HG02610 (cell line): Measurements from ENCODE around the gene ZDHHC14.
"Not testable (repeated sequence)": the region's sequence is repeated elsewhere in the genome, so short reads cannot be mapped to it uniquely, and the experiment has no call there.

Source experiments
- ATAC-seq: cut with Tn5 transposase; IDR thresholded peaks from one replicate; pipeline ENCODE4 v1.9.1; 2021; ENCODE audit warnings: mild to moderate bottlenecking, moderate library complexity; ENCODE audit not compliant: unreplicated experiment

ZDHHC14 gene

DNA sequence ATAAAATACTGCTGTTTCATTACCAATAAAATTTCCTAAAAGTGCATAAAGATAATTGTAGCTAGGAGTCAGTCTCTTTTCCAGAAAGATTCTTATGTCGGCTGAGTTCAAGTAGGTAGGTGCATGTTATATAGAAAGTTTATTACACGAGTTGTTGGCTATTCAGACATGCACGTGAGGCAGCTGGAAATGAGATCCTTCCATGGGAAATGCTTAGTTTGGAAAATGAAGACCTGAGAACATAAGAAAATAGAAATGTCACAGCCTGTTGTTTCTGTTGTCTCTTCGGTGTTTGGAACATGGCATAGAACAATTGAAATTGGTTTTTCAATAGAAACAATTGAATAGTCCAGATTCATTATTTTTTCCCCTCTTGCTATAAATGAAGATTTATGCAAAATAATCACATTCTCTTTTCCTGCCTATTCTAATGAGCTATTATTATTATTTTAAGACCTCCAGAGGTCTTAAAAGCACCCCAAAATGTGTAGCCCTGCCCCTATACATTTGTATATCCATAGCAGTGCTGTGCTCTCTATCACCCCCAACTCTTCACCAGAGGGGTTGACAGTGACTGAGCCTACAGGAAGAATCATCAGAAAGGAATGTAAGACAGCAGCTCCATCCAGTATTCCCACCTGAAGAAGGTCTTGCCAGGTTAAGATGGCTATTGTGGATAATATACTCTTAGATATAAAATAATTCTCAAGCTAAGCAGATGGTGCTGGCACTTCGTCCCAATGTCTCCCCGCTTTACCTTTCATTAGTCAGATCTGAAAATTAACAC is 82.2 kb downstream of the ZDHHC14 start:
- no peak for ATAC-seq

DNA sequence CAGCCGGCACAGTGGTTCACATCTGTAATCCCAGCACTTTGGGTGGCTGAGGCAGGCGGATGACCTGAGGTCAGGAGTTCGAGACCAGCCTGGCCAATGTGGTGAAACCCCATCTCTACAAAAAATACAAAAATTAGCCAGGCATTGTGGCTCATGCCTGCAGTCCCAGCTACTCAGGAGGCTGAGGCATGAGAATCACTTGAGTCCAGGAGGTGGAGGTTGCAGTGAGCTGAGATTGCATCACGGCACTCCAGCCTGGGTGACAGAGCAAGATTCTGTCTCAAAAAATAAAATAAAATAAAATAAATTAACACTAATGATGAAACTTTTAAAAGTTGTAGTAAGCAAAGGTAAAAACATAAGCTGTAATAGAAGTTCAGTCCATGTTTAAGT is 82.7 kb downstream of the ZDHHC14 start:
- not testable (repeated sequence) for ATAC-seq

DNA sequence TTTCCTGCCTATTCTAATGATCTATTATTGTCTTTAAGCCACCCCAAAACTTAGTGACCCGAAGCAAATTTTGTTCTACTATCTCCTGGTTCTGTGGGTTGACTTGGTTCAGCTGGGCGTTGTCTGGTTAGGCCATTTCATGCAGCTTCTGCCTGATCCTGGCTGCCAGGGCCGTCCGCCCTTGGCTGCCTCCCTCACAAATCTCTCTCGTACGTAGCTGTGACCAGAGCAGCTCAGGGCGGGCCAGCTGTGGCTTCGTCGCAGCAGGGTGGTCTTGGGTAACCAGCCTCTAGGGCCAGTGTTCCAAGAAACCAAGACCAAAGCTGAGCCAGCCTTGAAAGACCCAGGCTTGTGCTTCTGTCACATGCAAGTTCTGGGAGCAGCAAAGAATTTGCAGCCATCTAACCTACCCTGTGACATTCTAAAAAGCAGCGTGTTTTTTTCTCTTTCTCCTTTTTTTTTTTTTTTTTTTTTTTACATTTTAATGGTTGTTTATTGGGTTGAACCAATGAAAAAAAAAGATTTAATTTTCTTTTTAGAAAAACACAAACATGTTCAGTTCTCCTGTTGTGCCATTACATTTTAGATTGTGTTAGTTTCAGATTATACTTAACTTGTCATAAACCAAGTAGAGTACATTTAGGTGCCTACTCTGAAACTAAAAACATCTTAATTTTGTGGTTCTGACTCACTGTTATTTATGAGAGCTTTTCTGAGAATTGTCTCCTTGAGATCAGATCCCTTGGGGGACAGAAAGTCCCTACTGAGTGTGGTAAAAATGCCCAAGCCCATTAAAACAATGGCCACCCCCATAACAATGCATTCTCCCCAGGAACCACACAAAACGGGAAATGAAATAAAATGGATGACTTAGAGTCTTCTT is 83.9 kb downstream of the ZDHHC14 start:
- ATAC-seq: no peak

DNA sequence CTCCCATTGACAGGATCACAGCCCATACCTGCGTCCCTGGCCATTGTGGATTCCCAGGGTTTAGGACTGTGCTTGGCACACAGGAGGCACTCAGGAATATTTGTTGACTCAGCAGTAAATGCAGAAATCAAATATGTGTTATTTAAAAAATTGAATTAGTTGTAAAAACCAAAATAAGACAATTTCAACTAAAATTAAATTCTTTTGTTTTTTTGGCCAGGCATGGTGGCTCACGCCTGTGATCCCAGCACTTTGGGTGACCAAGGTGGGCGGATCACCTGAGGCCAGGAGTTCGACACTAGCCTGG is 85.3 kb downstream of the ZDHHC14 start:
- no peak for ATAC-seq

DNA sequence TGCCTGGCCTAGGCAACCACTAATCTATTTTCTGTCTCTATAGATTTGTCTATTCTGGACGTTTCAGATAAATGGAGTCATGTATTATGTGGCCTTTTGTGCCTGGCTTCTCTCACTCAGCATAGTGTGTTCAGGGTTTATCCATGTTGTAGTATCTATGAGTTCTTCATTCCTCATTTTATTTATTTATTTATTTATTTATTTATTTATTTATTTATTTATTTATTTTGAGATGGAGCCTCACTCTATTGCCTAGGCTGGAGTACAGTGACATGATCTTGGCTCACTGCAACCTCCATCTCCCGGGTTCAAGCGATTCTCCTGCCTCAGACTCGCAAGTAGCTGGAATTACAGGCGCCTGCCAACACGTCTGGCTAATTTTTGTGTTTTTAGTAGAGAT is 86.3 kb downstream of the ZDHHC14 start:
- not testable (repeated sequence) for ATAC-seq

DNA sequence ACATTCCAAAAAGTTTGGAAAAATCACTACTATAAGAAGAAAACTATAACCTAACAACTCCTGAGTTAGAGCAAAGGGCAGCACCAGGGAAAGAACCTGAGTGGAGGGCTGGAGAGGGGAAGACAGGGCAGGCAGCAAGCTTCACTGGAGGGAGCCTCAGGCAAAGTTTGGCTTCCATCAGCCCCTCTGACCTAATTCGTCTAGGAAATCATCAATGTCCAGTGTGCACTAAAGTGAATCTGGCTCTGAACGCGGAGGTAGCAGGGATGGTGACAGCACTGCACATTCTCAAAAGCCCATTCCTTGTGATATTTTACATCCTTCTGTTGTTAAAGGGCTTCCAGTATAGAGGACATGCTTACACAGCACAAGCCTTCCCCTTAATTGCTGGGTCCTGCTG is 87.1 kb downstream of the ZDHHC14 start:
- ATAC-seq: no peak

DNA sequence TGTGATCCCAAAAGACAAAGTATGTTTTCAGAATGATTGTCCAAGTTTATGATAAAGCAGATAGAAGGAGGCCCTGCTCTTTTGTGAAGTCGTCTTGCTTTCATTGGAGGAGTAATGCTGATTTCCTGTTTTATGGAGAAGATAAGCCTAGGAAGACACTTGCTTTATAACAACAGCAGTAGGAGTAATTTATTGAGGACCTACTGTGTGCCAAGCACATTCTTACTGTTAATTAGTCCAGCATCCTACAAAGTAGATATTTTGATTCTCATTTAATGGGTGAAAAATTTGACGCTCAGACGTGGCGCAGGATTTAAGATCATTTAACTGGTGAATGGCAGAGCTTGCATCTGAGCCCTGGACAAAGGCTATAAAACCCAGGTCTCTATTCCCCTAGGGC is 87.6 kb downstream of the ZDHHC14 start:
- no peak for ATAC-seq

DNA sequence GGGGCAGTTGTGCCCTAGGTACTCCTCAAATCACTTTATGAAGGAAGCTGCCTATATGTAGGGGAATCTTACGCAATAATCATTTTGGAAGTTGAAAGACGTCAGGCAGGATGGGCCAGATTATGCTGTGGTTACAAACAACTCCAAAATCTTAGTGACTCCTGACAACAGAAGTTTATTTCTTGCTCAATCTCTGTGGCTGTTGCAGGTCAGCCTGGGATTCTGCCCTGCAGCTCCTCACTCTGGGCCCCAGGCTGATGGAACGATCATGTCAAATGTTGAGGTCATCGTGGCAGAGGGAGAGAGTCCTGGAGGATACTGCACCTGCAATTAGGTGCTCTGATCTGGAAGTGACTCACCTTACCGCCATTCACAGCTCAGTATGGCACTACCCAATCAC is 88.4 kb downstream of the ZDHHC14 start:
- ATAC-seq: no peak

DNA sequence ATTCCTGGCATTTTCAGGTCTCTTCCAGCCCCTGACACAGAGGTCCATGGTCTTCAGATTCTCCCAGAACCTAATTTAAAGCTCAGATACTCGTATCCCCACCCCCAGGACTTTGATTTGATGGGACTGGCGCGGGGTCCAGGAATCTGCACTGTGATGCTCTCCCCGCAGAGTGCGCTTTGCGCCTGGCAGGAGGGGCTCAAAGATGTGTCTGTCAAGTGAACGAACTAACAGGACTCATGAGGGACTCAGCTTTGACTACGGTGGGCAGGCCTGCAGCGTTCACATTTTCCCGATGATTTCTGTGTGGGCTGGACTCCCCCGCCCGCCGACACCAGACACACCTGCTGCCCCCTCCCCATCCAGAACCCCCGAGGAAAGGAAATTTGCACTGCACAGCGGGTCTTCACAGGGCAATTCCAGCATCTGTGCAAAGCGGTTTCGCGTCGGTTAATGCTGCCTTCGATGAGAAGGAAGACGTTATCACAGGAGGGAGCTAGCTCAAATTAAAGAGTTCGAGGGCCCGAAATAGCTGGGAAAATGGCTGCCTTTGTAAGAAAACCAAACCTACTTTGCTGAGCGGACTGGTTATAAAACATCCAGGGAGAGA is 90.2 kb downstream of the ZDHHC14 start:
- no peak for ATAC-seq

DNA sequence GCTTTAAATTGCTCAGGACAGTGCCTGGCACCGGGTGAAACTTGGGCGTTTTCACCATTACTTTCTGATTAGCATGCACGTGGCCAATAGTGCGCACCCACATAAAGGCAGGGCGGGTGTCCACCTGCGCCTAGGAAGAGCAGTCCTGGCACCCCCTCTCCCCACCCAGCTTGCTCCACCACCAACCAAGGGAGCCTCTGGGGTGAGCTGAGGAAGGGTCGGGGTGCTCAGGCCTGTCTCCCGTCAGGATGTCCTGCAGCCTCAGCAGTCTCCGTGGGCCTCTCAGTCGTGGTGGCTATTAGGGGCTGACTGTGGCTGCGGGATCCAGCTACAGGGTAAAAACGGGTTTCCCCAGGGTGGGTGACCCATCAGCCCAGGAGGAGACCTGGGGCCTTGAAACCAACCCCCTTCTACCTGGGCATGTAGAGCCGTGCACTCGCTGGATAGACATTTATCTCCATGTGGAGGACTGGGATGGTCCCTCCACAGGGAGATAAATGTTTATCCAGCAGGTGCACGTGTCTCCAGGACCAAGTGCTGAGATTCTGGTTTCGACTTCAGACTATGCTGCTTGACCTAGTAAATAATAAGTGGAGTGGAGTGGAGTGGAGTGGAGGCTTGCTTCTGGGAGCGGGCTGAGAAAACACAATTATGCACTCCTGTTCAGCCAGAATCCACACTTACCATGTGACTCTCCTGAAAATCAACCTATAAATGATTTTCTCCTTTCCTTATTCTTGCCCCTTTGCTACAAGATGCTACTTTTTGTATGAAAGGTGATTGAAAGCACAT is 91.1 kb downstream of the ZDHHC14 start:
- ATAC-seq: no peak

DNA sequence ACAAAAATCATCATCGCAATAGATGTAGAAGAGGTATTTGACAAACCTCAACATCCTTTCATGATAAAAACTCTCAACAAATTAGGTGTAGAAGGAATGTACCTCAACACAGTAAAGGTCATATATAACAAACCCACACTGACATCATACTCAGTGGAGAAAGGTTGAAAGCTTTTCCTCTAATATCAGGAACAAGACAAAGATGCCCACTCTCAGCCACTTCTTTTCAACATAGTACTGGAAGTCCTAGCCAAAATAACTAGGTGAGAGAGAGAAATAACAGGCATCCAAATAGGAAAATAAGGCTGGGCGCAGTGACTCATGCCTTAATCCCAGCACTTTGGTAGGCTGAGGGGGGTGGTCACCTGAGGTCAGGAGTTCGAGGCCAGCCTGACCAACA is 95.8 kb downstream of the ZDHHC14 start:
- ATAC-seq: no peak

DNA sequence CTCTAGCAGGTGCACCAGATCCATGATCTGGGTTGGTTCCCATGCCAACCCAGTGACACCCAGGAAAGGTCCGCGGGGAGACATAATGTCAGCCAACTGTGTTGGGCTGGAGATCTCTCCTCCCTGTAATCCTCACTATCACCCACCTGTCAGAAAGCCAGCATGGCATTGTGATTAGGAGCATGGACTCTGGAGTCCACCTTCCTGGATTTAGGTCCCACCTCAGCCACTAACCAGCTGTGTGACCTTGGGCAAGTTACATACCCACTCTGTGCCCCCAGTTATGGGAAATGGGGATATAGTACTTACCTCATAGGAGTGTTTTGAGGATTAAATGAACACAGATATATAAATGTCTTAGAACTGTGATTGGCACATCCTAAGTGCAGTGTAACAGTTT is 97.9 kb downstream of the ZDHHC14 start:
- no peak for ATAC-seq

DNA sequence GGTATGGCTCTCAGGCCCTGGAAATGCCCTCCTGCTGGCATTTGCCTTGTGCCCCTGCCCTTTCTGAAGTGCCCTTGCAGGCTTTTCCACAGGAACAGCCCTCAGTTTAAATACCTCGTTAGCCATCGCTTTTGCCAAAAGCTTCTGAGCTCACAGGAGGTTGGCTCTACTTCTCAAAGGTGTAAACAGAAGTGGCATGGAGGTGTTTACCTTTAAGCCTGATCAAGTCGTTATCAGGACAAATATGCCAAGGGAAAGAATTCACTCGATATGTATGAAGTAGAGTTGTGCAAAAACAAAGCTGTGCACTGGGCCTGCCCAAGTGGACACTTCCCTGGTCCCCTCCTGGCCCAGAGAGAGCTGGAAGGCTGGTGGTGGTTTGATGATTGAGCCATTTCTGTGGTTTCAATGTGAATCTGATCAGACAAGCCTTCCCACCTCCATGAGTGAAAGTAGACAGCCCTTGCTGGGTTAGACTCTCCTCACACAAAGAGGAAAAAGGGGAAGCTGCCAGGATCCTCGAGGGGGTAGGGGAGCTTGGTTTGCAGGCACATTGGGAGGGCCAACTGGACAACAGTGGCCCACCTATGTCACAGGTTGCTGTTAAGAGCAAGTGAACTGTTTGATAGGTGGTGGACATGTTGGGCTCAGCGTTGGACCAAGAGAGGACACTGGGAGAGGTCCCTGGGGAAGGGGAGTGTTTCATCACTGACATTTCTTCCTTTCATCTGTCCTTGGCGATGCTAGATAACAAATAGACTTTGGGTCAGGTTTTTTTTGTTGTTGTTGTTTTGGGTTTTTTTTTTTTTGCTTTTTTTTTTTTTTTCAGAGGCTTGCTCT is 98.7 kb downstream of the ZDHHC14 start:
- no peak for ATAC-seq

DNA sequence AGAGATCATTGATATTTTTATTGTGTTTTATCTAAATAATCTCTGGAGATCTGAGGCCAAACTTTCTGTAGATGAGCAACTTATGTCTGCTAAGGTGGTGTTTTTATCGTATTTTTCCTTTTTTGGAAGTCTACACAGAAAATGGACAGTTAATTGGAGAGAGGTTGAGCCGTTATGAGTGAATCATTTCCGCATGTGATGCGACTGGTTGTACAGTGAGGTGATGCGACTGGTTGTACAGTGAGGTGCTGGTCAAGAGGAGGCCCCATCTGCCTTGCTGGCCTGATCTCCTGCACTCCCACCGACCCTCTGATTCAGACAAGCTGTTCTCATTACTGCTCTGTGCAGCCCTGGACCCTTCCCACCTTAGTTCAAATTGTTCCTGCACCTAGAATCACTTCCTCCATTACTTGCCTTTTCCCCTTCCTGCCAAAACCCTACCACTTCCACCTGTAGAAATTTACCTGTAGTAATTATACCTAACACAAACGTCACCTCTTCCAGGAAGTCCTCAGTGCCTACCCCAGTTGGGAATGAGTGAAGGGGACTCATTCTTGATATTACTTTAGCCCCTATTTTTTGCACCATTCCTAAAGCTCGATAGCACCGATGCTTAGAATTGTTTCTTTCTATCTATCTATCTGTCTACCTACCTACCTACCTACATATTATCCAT is 100.3 kb downstream of the ZDHHC14 start:
- ATAC-seq: no peak

DNA sequence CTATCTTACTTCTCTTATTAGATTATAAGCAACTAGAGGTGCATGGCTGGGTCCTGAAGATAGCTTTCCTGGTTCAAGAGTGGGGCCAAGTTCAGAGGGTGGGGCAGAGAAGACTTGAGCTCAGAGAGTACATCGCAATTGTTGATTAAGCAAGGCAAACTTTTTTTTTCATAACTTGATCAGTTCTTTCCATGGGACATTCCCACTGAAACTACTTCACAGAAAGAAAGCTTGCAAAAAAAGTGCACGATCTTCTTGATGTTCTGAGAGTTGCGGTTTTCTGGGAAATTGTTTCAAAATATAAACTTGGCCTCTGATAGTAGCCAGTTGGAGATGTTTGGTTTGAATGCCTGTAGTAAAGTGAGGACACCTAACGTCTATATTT is 100.9 kb downstream of the ZDHHC14 start:
- ATAC-seq: no peak

DNA sequence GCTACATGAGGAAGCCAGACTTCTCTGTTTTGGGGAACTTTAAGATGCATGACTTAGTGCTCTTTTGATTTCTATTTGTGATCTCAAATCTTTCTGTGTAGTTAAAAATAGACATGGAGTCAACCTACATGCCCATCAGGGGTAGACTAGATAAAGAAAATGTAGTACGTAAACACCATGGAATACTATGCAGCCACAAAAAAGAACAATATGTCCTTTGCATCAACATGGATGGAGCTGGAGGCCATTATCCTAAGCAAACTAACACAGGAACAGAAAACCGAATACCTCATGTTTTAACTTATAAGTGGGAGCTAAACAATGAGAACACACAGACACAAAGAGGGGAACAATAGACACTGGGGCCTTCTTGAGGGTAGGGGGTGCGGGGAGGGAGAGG is 102.8 kb downstream of the ZDHHC14 start:
- ATAC-seq: no peak

DNA sequence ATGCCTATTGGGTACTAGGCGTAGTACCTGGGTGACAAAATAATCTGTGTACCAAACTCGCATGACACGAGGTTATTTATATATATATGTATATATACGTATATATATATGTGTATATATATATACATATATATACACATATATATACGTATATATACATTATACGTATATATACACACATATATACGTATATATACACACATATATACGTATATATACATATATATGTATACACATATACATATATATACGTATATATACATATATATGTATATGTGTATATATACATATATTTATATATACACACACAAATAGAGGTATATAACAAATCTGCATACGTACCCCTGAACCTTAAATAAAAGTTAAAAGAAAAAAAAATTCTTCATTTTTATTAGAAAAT is 103.2 kb downstream of the ZDHHC14 start:
- ATAC-seq: no peak

DNA sequence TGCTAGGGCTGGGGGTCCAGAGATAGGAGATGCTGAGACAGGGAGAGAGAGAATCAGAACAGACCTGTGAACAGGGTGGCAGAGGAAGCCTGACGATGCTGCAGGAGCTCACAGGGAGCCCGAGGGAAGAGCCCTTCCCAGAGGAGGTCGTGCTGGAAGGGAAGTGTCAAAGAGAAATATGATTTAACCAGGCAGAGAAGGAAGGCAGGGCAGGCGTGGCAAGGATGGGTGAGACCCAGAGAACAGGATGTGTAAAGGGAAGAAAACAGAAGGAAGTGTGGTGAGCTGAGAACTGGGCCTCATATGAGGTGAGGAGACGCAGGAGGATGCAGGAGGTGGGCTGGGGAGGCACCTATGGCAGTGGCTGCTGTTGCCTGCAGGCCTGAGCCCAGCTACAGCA is 105.6 kb downstream of the ZDHHC14 start:
- no peak for ATAC-seq

DNA sequence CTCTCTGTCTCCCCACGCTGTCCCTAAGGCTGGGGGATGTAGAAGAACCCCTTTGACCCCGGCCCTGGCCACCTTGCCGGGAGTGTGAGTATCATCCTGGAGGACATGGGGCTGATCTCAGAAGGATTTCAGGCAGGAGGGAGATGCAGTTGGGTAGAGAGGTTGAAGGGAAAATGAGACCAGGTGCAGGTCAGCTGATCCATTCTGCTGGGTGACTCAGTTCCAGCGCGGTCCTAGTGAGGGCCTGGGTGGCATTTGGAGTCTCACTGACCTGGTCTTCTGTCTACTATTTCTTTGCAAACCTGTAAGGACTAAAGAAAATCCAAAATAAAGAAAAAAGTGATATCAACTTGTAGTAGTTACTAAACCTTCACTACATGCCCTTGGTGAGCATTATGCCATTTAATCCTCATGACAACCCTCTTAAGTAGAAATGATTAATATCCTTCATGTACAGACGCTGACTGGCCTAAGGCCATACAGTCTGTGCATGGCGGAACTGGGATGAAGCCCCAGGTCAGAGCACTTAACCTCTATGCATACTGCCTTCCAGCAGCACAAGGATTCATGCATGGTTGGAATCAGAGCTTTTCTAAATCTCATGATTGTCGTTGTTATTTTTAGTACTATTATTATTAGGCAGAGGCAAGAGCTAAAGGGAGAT is 106.3 kb downstream of the ZDHHC14 start:
- ATAC-seq: no peak
